GM19452 (cell line): ENCODE results near the gene LGR4.

ENCODE experiments used
- ATAC-seq: cut with Tn5 transposase; IDR thresholded peaks from one replicate; pipeline ENCODE4 v1.9.1; 2021; ENCODE audit not compliant: unreplicated experiment

Gene LGR4

GRCh38 chr11:27406498-27407354 lies 65.9 kb downstream of the LGR4 start:
- ATAC-seq, result no peak

DNA sequence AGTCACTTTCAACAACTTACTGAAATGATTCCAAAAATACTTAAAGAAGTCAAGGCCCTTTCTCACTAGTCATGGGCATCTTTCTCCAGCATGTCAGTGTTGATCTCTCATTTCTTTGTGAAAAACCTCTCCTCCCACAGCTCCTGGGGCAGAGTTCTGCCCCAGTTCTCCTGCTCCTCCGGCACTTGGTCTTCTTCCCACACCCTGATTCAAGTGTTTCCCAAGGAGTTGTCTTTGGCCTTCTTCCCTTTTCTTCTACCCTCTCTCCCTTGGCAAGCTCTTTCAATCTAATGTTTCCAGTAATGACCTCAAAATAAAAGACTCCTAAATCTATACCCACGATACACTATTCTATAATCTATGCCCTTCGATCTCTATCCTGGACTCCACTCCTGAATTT lies 67.5 kb downstream of the LGR4 start:
- ATAC-seq, result no peak

DNA sequence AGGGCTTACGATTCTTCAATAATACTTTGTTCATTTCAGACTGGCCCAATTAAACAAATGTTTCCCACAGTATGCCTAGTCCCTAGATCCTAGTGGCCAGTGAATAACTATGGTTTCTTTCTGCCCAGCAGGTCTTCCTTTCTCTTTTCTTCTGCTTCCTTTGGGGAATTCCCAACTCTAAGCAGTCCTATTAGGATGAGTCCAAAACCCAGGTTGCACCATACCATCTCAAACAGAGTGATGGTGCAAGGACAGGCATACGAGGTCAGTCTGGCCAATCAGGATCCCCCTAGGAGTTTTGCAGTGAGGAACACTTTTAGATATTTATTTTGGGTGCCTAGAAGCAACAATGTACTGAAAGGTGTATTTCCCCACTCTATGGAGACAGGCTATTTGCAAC lies 68.2 kb downstream of the LGR4 start:
- no peak for ATAC-seq

GRCh38 chr11:27403195-27403594 lies 69.4 kb downstream of the LGR4 start:
- no peak for ATAC-seq

- ATAC-seq, result no peak
Observed at GRCh38 chr11:27402450-27402849, 70.1 kb downstream of the LGR4 start.

DNA sequence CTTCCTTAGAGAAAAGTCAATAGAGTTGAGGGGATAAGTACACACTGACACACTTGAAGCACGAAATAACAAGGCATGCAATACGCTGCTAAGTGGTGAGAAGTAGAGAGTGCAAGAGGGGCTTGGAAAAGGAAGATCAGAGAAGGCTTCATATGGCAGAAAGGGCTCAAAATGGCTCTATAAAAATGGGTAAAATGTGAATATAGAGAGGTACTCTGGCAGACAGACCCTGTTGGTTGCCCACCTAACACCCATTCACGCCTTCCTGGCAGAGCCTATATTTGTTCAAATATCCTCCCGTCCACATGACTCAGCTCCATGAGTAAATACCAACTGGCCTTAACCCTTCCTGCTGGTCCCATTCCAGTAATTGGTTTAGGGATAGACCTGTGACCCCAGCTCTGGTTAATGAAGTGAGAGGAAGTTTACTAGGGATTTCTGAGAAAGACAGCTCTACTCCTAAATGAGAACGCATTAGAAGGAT lies 70.7 kb downstream of the LGR4 start:
- no peak for ATAC-seq

DNA sequence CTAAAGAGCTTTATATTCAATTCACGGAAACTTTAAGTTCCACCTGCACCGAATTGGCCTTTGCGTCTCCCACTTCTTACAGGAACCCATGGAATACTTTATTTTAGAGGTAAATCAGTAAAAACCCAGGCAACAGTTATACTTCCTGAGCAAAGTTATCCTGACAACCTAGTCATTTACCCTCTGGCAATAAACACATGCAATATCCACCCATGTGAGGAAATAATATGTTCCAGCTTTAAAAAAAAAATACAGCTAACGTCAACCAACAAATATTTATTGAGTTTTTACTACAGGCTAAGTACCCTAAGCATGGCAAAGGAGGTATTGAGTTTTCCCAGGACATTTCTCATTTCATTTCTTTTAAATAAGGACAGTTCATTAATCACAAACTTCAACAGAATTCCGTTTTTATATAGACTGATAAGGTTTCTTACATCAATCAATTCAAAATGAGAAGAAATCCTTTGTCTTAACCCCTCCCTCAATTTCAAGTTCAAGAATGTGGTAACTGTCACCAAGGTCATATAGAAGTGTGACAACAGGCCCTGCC lies 71.2 kb downstream of the LGR4 start:
- no peak for ATAC-seq

DNA sequence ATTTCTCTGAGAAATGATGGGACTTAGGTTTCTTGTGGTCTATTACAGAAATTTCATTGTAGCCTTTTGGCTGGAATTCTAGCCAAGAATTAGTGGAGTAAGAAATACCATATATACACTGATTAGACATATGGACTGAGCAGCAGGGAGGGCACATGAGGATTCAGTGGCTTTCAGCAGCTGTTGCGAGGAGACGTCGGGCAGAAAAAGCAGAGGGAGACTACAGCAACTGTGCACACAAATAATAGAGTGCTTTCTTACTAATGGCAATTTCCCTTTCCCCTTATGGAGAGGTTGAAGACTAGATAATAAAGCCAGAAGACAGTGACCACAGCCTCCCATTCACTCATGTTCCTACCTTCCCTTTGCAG lies 74.2 kb downstream of the LGR4 start:
- ATAC-seq, result no peak

GRCh38 chr11:27397624-27398399 lies 74.8 kb downstream of the LGR4 start:
- ATAC-seq, result no peak

GRCh38 chr11:27396259-27396839 lies 76.2 kb downstream of the LGR4 start:
- ATAC-seq, result no peak

DNA sequence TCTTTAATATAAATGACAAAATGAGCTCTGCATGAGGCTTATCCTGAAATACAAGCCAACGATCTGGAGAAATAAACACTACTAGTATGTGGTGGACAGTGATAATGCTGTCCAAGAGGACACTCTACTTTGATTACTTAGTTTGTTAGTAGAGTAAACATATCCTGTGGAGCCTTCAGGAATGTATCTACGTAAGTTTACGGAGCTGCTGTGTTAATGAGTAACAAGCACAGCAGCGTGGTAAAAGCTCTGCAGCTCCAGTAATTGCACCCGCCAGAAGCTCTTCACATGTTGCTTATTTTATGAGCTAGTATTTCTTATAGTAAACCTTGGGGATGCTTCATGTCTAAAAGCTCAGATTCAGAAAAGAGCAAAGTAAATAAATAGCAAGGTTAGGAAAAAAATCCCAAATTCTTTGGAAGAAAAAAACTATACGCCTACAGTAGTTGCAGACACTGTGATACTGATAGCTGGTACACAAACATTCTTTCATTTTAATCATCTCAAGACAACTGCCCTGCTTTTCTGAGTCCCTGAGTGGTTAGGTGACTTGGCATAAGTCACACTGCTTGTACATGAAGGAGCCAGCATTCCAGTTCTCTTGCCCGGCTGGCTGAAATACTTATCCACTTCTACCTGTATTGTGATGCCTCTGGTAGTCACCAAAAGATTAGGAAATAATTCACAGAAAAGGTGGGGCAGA lies 76.9 kb downstream of the LGR4 start:
- no peak for ATAC-seq

DNA sequence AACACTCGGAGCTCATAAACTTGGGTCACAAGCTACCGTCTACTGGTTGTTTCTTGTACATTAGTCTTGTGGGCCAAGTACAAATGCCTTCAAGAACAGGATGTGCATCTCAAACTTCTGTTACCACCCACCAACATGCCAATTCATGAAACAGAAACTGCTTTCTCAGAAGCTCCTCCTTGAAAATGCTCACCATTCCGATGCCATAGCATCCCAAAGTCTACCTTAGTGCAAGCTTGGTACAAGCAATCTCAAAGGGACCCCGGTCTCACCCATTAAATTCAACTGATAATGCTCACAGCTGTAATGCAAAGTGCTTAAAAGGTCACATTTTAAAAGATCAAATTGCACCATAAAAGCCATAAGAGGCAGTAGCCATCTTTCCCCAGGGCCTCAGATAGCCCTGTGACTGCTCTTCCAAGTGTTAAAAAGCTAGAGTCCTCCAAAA lies 77.8 kb downstream of the LGR4 start:
- no peak for ATAC-seq

DNA sequence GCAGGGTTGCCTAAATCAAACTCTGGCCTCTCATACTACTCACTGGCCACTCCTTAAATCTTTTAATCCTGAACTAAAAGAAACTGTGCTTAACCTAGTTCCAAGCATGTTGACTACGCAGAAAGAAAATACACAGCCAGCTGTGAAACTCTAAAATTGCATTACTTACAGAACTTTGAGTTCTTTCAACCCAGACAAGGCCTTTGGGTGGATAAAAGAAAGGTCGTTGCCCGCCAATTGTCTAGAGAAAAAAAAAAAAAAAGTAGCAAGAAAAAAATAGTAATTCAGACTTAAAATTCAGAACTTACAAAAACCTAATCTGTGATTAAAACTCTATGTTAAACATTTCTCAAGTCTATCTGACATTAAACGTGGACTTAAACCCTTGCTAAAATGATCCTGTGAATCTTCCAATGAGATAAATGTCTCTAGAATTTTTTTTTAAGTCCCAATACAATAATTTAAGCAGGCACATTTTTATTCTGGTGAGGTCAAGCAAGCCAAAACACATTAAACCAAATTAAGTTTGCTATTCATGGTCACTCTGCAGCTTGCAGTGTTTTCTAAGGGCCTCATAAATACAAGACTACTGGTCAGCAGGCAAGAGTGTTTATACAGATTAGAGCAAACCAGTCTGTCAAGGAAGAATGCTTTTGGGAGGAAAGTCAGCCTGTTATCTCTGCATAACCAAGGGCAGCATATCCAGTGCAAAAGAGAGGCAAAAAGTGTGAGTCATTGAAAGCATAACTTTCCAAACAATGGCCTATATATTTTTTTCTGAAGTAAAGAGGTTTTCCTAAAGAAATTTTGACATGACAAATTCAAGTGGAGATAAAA lies 80.1 kb downstream of the LGR4 start:
- ATAC-seq, result no peak

DNA sequence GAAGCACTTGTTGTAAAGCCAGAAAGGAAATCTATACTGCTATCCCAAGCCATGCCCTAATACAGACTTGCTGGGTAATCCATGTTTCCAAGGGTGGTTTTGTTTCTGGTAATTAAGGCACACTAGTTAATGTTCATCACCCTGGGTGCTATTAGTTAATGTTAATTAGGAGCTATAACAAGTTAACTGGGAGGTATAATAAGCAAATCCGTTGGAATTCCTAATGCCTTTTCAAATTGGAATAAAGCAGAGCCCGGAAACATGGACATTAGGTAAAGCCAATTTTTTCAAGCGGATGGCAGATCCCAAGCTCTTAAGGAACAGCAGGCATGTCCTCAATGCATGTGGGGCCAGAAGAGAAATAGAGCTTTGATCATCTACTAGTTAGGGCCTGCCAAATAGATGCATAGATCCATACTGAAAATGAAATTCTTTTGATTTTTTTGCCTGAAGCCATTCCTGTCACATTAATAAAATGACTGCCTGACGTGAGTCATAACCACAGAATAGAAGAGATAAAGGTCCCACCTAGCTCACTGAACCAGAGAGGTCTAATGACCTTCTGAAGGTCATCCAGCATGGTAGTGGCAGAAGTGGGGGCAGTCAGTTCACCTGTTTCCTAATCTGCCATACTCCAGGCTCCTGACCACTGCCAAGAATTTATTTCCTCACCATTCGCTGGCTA lies 81.1 kb downstream of the LGR4 start:
- no peak for ATAC-seq

DNA sequence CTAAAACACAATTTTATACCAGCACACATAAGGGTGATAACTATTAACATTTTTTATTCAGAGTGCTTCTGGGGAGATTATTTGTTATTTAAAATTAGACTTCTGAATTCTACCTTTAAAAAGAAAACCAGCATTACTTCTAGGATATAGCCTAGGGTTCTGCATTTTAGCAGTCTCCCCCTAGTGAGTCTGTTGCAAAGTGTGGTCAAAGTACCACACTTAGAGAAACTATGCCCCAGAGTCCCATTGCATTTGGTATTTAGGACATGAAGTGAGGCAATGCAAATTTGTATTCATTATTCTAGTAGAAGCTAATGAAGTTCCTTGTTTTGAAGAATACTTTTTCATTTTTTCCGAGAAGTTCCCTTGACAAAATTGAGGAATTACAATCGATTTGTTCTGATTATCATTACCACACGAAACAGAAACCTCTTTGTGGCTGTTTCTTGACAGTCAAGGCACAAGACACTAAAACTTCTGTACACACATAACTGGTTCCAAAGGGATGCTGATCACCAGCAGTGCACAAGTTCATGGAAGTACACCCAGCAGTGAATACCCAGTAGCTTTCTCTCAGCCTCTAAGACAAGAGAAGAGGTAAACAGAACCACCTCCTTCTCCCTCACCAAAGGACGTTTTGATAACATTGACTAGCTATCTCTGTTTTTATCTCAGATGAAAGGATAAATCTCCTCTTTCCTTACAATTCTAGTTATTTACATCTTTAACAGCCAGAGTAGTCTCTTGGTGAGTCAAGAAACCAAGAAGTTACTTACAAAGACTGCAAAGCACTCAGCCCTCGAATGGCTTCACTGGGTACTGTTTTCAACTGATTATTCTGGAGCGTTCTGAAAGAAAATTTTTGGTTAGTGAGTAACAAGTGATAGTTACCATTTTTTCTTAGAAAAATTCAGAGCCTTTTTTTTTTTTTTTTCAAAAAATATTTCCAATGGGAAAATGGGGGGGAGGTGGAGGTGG lies 82.0 kb downstream of the LGR4 start:
- ATAC-seq, result no peak

- no peak for ATAC-seq
Observed at GRCh38 chr11:27388869-27389268, 83.7 kb downstream of the LGR4 start.

DNA sequence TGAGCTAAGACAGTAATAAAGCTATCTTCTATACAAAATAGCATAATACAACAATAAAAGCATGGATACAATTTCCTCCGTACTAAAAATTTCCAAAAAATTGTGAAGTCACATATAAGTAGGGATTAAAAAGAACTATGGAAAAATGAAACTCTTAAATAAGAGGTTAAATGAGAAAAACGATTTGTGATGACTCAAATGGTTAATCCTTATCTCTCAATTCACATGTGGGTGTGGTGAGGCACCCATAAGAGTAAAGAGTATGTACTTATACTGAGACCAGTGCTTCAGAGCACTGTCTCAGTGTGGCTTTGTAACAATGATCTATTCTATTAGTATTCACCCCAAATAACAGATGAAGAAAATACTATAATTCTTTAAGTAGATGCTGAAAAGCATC lies 84.6 kb downstream of the LGR4 start:
- ATAC-seq, result no peak

DNA sequence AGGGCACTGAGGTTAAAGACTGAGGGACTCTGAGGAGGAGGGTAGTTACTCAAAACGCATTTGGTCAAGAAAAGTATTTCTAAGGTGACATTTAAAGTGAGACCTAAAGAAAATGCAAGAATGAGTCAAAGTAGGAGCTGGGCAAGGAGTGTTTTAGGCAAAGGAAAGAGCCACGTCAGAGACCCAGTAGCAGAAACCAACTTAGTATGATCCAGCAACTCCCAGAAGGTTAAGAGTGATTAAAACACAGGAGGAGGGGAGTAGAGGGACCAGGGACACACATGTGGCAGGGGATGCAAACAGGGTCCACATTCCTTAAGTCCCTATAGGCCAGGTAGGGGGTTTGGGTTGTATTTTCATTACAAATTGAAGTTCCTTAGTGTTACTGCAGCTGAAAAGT lies 85.2 kb downstream of the LGR4 start:
- ATAC-seq, result no peak
